Placental epithelial cell (primary cell): ENCODE measurements around the gene SLC36A1. TPM values are rescaled to one million over a fixed set of nuclear protein-coding genes. Genes with fewer than 3 reads are reported as not detected.

Source experiments
- small RNA-seq: library from RNA; depleted of rRNA; stranded (forward); fragments of <200 nt; gene quantifications from one replicate; pipeline ENCODE3, GENCODE V24; 2012
- total RNA-seq: library from RNA; depleted of rRNA; stranded (reverse); fragments of >200 nt; gene quantifications from 2 replicates; pipeline ENCODE4 v1.2.3, GENCODE V29; 2012

Gene SLC36A1
- total RNA-seq: 3.1 and 14.6 TPM in 2 replicates

DNA sequence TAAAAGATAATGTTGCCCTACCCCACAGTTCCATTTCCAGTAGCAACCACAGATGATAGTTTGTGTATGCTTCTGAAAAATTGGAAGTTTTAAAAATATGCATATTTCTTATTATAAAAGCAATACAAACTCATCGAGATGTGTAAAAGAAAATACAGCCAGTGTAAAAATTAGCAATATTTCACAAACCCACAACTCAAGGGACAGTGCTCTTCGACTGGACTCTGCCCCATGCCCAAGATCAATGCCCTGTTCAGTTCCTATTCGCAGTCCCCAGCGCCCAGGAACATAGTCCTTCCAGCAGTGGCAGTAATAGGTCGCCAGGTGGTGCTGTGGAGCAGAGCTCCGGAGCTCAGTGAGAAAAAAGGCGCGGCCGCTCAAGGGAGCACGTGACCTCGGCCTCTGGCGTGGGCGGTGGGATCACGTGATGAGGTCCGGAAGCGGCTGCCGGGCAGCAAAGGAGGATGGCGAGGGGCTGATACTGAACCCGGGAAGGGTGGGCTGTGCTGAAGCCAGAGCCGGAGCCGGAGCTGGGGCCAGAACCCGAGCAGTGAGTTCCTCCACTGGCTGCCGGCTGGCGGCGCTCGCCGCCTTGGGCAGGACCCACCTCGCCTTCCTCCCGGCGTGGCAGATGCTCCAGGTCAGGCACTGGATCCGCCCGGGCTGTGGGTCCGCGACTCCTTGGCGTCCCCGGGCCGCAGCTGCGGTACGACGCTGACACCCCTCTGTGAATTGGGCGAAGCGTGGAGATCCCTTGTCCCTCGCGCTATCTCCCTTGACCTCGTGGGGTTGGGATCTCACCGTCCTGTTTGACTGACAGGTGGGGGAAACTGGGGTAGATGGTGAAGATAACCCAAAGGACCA, at the start of gene SLC36A1:
Gene SLC36A1, plus strand, starts transcription at position 430 of the 864 bp plus-strand sequence. CDS start 11,190 bp downstream, outside the sequence.

Small RNA genes within 50 kb of the gene (small RNA-seq; reads per million reads assigned to genes)
- gene MIR6499 (not detected), gene RNA5SP197 (not detected)

Other genes with a start within 250 kb of the SLC36A1 start
- gene CCDC69, start 223.5 kb upstream of the SLC36A1 start, total RNA-seq: 6.0 and 28.7 TPM in 2 replicates
- 69.5 and 86.1 TPM in 2 replicates for gene GM2A, start 194.4 kb upstream of the SLC36A1 start, total RNA-seq
- gene SLC36A3, start 143.8 kb upstream of the SLC36A1 start, total RNA-seq: 0.11 TPM in 1 of 2 replicates, not detected in the other
- not detected in 2 replicates for gene SLC36A2, start 100.0 kb upstream of the SLC36A1 start, total RNA-seq
- gene FAT2, start 143.7 kb downstream of the SLC36A1 start, total RNA-seq: under 0.01 and 0.22 TPM in 2 replicates
- 2,067 and 3,526 TPM in 2 replicates for gene SPARC, start 239.3 kb downstream of the SLC36A1 start, total RNA-seq